Prostate gland (tissue), 2 donors: ENCODE results near the gene KRT32.

Experiments
- CTCF ChIP-seq, 4 experiments: fragments of 200-600 bp in 2 of 4; fragments of 450-650 bp in 2 of 4; sonication (generic) in 2 of 4; IDR thresholded peaks; 1 replicate in 3 of 4; 2 replicates in 1 of 4; pipeline ENCODE4 v1.5.1; 2016 to 2019; ENCODE audit warnings: antibody characterized with exemption in 4 of 4, mild to moderate bottlenecking in 2 of 4, moderate library complexity in 2 of 4
- POLR2AphosphoS5 ChIP-seq: sonication (generic); formaldehyde crosslinking; IDR thresholded peaks from one replicate; pipeline ENCODE4 v1.6.1; 2017; ENCODE audit warnings: antibody characterized with exemption

- TF ChIP-seq POLR2AphosphoS5 (no peak), CTCF (IDR thresholded peaks at IDR 0.05) (no peak)
Observed at GRCh38 chr17:41433586-41433985, 33.6 kb downstream of the KRT32 start.
